ENCODE data around the gene RNU5D-1. TPM values are rescaled to one million over a fixed set of nuclear protein-coding genes. Genes with fewer than 3 reads are reported as not detected.

RNU5D-1 gene
- total RNA-seq, 2 experiments from 2014 or later: not detected

DNA sequence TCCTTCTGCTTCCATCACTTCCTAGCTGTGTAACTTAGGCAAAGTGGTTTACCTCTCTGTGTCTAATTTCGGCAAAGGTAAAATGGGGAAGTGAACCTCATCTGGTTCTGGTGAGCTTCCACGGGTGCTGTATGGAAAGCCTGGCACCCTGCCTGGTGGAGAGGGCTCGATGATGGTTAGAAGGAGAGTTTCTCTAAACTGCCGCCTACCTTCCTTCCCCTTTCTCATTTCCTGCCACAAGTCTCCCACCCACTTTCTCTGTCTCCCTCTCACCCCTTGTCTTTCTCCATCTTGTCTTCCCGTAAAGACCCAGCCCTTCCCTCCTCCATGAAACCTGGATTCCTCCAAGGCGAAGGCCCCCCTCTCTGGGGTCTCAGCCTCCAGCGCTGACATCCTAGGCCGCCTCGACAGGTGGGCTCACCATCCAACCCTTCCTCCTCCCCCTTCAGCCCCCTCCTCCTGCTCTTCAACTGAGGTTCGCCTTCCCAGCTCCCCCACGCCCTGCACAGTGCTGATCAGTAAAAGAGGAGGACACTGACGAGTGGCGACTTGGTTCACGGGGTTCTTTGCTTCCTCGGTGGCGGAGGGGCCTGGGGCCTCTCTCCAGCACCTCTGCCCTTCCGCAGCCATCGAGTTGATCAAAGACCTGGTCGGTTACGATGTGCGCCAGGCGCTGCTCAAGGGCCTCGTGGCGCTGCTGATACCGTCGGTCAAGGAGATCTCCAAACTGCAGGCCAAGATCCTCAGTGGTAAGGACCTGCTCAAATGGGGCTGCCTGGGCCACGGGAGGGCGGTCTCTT lies 7.3 kb downstream of the RNU5D-1 start:
- H3K27me3 Mint-ChIP-seq: no peaks in the 10 kb centered on the region
- ChIA-PET CTCF (interaction anchor here (0.9 to 4.2 kb wide), 2 partner anchors 11 to 62 kb away, joined by 3 to 29 read pairs; no protein-coding TSS in a partner anchor), POLR2A (interaction anchor here (0.6 kb wide), 1 partner anchor 779 kb away, joined by 3 read pairs; no protein-coding TSS in a partner anchor)
- no peaks in the 10 kb centered on the region for H3K9me3 Mint-ChIP-seq
- peak; percentile 39 for DNase-seq
- peak overlapping the region; percentile 97 for H3K27ac Mint-ChIP-seq
- H3K36me3 Mint-ChIP-seq (ENCODE audit: low read depth): peaks cover 8% of the 10 kb centered on the region
- H3K4me1 Mint-ChIP-seq: peaks cover 68% of the 10 kb centered on the region
- H3K4me3 Mint-ChIP-seq: peak overlapping the region; percentile 64

DNA sequence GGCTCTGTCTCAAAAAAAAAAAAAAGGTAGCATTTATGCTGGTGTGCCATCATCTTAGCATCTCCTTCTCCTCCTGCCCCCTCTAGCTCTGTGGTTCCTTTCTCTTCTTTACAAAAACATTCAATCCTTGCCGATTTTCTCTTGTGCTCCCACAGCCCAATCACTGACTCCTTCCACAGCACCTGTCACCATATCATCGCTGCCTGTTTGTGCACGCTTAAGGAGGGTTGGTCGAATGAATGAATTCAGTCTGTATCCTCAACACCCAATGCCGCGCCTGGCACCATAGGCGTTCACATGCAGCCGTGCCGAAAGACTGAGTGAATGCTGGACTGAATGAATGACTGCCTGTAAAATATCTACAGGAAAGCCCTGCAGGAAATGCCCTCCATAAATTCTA lies 7.9 kb downstream of the RNU5D-1 start:
- POLR2A ChIA-PET: interaction anchor here (0.6 to 2.0 kb wide), 2 partner anchors 86 to 780 kb away, joined by 3 to 31 read pairs; partner anchors contain the start of genes BTBD19 and DYNLT4

DNA sequence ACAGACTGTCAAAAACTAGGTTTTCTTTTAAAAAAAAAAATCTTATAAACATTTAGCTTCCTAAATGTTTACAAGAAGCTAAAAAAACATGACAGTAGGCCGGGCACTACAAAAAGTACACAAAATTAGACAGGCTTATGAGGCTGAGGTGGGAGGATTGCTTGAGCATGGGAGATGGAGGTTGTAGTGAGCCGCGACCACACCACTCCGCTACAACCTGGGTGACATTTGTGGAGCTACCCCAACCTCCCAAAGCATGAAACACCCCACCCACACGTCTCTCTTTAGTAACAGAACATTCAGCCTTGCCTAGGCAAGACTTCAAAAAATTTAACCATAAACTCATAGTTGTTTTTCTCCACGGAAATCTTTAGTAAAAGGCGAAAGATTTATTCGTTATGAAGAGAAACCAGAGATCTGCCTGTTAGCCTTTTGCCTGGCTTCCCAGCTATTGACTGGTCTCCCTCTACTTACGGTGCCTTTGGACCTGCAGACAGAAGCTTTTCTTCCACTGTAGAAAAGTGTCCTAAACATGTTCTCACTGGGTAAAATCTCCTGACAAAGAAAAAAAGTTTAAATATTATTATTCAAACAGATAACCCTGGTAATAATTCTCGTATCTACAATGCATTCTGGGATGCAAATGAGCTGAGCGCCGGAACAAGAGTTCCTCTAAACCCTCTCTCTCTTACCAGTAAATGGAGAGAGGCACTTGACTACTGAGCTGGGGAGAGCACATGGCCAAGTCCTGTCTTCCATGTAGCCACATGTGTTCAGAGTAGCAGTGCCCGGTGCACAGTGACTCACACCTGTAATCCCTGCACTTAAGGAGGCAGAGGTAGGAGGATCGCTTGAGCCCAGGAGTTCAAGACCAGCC lies 9.2 kb downstream of the RNU5D-1 start:
- H3K36me3 Mint-ChIP-seq (ENCODE audit: low read depth): peaks cover 8% of the 10 kb centered on the region
- H3K4me3 Mint-ChIP-seq: peak overlapping the region; percentile 43
- DNase-seq: peak; percentile 85
- ChIA-PET CTCF (interaction anchor here (0.6 to 4.2 kb wide), 13 partner anchors 8 to 584 kb away, joined by 3 to 29 read pairs (median 5); partner anchors contain the start of genes PLK3 and RNU5D-1), POLR2A (interaction anchor here (0.6 to 2.9 kb wide), 28 partner anchors 9 to 1945 kb away, joined by 3 to 128 read pairs (median 6); partner anchors contain the start of genes AKR1A1, ARMH1, BTBD19 and CCDC163)
- H3K27ac Mint-ChIP-seq: peak overlapping the region; percentile 97
- no peaks in the 10 kb centered on the region for H3K27me3 Mint-ChIP-seq
- no peaks in the 10 kb centered on the region for H3K9me3 Mint-ChIP-seq
- H3K4me1 Mint-ChIP-seq: peaks cover 72% of the 10 kb centered on the region

More for the DNA sequence above, 7.9 kb downstream of the RNU5D-1 start:
- Mint-ChIP-seq H3K27me3 (no peaks in the 10 kb centered on the region), H3K9me3 (no peaks in the 10 kb centered on the region), H3K27ac (peak overlapping the region; percentile 97), H3K4me3 (peak overlapping the region; percentile 64), H3K36me3 (ENCODE audit: low read depth) (peaks cover 8% of the 10 kb centered on the region), H3K4me1 (peaks cover 69% of the 10 kb centered on the region)
- CTCF ChIA-PET: interaction anchor here (0.9 to 4.2 kb wide), 2 partner anchors 12 to 62 kb away, joined by 3 to 29 read pairs; no protein-coding TSS in a partner anchor
- peak; percentile 29 for DNase-seq

DNA sequence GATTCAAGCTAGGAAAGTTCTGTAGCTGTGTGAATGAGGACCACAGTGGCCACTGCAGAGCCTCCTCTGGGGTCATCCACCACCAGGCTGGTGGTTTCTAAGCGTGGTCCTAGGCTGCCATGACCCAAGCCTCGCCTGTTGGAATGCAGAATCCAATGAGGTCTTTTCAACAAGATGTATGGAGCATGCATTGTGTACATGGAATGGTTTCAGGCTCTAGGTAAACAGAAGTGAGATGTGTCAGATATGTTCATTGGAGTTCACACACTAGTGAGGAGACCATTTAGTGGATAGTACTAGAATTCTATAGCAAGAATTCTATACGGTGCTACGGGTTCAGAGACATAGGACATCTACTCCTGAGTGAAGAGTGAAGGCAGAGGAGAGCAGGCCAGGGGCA lies 10.7 kb downstream of the RNU5D-1 start:
- Mint-ChIP-seq H3K36me3 (ENCODE audit: low read depth) (peaks cover 5% of the 10 kb centered on the region), H3K9me3 (no peaks in the 10 kb centered on the region), H3K27me3 (no peaks in the 10 kb centered on the region), H3K27ac (peak overlapping the region; percentile 97), H3K4me1 (peaks cover 78% of the 10 kb centered on the region), H3K4me3 (no peak overlapping the region)
- DNase-seq: no peak
- POLR2A ChIA-PET: interaction anchor here (2.9 kb wide), 1 partner anchor 10 kb away, joined by 128 read pairs; the partner anchor contains the start of gene RNU5D-1
- CTCF ChIA-PET: interaction anchor here (1.5 to 4.2 kb wide), 7 partner anchors 8 to 103 kb away, joined by 4 to 29 read pairs (median 6); partner anchors contain the start of gene RNU5D-1

DNA sequence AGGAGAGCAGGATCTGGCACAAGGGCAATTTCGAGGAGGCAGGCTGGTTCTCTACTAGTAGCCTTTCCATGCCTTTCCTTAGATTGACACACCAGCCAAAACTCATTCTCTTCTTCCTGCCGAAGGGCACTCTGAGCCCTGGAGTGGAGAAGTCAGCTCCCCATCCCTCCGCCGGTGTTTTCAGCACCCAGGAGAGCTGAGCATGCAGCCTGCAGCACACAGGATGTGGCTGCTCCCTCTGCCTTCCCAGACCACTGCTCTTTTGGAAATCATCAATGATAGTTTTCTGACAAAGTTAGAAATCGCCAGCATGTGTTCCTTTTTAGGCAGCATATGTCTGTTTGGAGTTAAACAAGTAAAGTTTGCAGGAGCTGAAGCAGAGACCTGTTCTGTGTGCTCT lies 11.7 kb downstream of the RNU5D-1 start:
- DNase-seq: peak; percentile 24
- CTCF ChIA-PET: interaction anchor here (1.2 to 3.1 kb wide), 4 partner anchors 12 to 26 kb away, joined by 3 to 19 read pairs (median 5); partner anchors contain the start of gene RNU5D-1
- H3K4me1 Mint-ChIP-seq: peaks cover 80% of the 10 kb centered on the region
- no peaks in the 10 kb centered on the region for H3K27me3 Mint-ChIP-seq
- no peaks in the 10 kb centered on the region for H3K9me3 Mint-ChIP-seq
- H3K27ac Mint-ChIP-seq: no peak overlapping the region
- H3K36me3 Mint-ChIP-seq (ENCODE audit: low read depth): peaks cover 4% of the 10 kb centered on the region
- POLR2A ChIA-PET: no interaction called here
- peak overlapping the region; percentile 23 for H3K4me3 Mint-ChIP-seq

DNA sequence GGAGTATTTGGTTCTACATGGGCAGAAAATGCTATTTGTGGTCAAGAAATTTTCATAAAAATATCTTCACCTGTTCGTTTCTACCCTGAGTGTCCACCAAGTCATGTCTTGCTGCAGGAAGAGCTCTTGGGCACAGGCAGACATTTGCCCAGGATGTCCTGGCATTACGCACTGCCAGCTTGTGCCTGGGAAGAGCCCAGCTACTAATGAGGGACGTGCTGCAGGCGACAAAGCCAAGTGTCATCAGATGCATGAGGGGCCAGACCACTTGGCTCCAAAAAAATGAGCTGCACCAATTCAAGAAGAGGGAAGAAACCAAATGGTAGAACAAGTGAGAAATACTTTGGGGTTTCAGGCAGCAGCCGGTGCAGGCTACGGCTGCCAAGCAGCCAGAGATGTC lies 12.9 kb downstream of the RNU5D-1 start:
- H3K4me1 Mint-ChIP-seq: peaks cover 71% of the 10 kb centered on the region
- no peaks in the 10 kb centered on the region for H3K9me3 Mint-ChIP-seq

DNA sequence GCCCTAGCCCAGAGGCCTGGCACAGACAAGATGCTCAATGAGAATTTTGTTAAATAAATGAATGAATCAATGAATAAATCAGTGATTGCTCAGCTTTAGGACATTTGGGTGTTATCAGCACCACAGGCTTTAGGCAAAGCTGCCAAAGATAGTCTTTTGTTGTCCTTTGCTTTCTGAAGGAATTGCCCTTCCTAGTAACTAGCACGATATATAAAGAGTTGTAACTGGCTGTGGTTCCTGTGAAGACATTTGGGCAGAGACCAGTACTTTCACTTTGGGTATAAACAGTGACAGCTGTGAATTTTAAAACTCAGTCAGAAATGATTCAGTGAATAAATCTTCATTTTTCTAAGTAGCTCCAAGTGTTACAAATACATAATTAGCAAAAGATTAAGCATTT lies 13.3 kb downstream of the RNU5D-1 start:
- H3K4me1 Mint-ChIP-seq: peaks cover 67% of the 10 kb centered on the region
- H3K27me3 Mint-ChIP-seq: no peaks in the 10 kb centered on the region
- H3K36me3 Mint-ChIP-seq (ENCODE audit: low read depth): no peaks in the 10 kb centered on the region
- no peak overlapping the region for H3K27ac Mint-ChIP-seq
- ChIA-PET POLR2A (no interaction called here), CTCF (interaction anchor here (1.4 to 3.3 kb wide), 3 partner anchors 11 to 26 kb away, joined by 3 to 8 read pairs (median 8); no protein-coding TSS in a partner anchor)
- H3K4me3 Mint-ChIP-seq: no peak overlapping the region
- H3K9me3 Mint-ChIP-seq: no peaks in the 10 kb centered on the region
- DNase-seq: no peak

More for the DNA sequence above, 12.9 kb downstream of the RNU5D-1 start:
- no peaks in the 10 kb centered on the region for H3K27me3 Mint-ChIP-seq
- DNase-seq: no peak
- no peaks in the 10 kb centered on the region for H3K36me3 Mint-ChIP-seq (ENCODE audit: low read depth)
- no peak overlapping the region for H3K27ac Mint-ChIP-seq
- ChIA-PET POLR2A (no interaction called here), CTCF (interaction anchor here (1.4 to 3.3 kb wide), 4 partner anchors 11 to 26 kb away, joined by 3 to 8 read pairs (median 7); no protein-coding TSS in a partner anchor)
- no peak overlapping the region for H3K4me3 Mint-ChIP-seq

DNA sequence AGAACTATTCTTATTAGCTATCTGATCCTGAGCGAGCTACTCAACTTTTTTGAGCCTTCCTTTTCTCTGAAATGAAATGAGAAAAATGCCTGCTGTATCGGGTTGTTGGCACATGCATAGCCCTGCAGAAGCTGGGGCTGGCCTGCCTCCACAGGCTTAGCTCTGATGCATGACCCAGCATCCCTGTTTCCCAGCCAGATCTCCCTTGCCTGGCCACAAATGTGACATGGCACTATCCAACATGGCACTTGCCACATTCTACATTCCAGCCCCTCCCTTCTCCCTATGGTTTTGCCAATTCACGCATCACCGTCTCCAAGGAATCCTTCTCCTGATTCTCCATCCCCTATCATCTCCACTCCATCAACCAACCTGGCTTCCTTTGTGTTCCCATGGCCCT lies 13.8 kb downstream of the RNU5D-1 start:
- H3K36me3 Mint-ChIP-seq (ENCODE audit: low read depth): no peaks in the 10 kb centered on the region
- CTCF ChIA-PET: interaction anchor here (1.4 to 3.3 kb wide), 3 partner anchors 11 to 25 kb away, joined by 3 to 8 read pairs (median 8); no protein-coding TSS in a partner anchor
- DNase-seq: no peak
- H3K9me3 Mint-ChIP-seq: no peaks in the 10 kb centered on the region
- no peak overlapping the region for H3K4me3 Mint-ChIP-seq
- peaks cover 67% of the 10 kb centered on the region for H3K4me1 Mint-ChIP-seq
- POLR2A ChIA-PET: no interaction called here
- H3K27ac Mint-ChIP-seq: no peak overlapping the region
- H3K27me3 Mint-ChIP-seq: no peaks in the 10 kb centered on the region

- Mint-ChIP-seq H3K27ac (peak overlapping the region; percentile 76), H3K4me3 (peak overlapping the region; percentile 44), H3K4me1 (peaks cover 47% of the 10 kb centered on the region), H3K9me3 (no peaks in the 10 kb centered on the region), H3K36me3 (ENCODE audit: low read depth) (no peaks in the 10 kb centered on the region), H3K27me3 (peaks cover 13% of the 10 kb centered on the region)
- CTCF ChIA-PET: interaction anchor here (0.6 to 3.3 kb wide), 7 partner anchors 11 to 849 kb away, joined by 3 to 8 read pairs (median 4); no protein-coding TSS in a partner anchor
- peak; percentile 81 for DNase-seq
- POLR2A ChIA-PET: no interaction called here
These were observed 15.9 kb downstream of the RNU5D-1 start for GRCh38 chr1:44714944-44715571.

DNA sequence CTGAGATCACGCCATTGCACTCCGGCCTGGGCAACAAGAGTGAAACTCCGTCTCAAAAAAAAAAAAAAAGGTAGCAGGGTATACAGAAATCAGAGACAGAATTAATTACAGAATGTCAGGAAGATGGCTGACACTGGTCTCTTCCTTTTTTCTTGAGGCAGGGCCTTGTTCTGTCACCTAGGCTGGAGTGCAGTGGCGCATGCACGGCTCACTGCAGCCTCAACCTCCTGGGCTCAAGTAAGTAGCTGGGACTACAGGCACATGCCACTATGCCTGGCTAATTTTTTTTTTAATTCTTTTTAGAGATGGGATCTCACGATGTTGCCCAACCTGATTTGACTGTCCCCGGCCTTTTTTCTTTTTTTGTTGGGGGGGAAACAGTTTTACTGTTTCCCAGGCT lies 16.4 kb downstream of the RNU5D-1 start:
- ChIA-PET CTCF (interaction anchor here (0.7 to 1.2 kb wide), 6 partner anchors 16 to 849 kb away, joined by 3 to 5 read pairs (median 3); no protein-coding TSS in a partner anchor), POLR2A (no interaction called here)
- Mint-ChIP-seq H3K36me3 (ENCODE audit: low read depth) (no peaks in the 10 kb centered on the region), H3K27ac (peak overlapping the region; percentile 76), H3K27me3 (peaks cover 13% of the 10 kb centered on the region), H3K9me3 (no peaks in the 10 kb centered on the region), H3K4me1 (peaks cover 44% of the 10 kb centered on the region), H3K4me3 (no peak overlapping the region)
- DNase-seq: no peak

- DNase-seq: no peak
- Mint-ChIP-seq H3K27ac (no peak overlapping the region), H3K4me3 (no peak overlapping the region), H3K27me3 (peaks cover 13% of the 10 kb centered on the region), H3K36me3 (ENCODE audit: low read depth) (no peaks in the 10 kb centered on the region), H3K9me3 (no peaks in the 10 kb centered on the region), H3K4me1 (peaks cover 40% of the 10 kb centered on the region)
- POLR2A ChIA-PET: interaction anchor here (1.3 kb wide), 1 partner anchor 8 kb away, joined by 8 read pairs; no protein-coding TSS in a partner anchor
- CTCF ChIA-PET: interaction anchor here (1.1 kb wide), 1 partner anchor 80 kb away, joined by 3 read pairs; no protein-coding TSS in a partner anchor
These were observed 17.6 kb downstream of the RNU5D-1 start for GRCh38 chr1:44713321-44713781.
